NCI-H2196 (cell line): ENCODE measurements around the gene ASAH2B.
"Not testable (repeated sequence)": the region's sequence is repeated elsewhere in the genome, so short reads cannot be mapped to it uniquely, and the experiment has no call there.

ENCODE experiments used
- DNase-seq: peaks from one replicate; lab custom pipeline; 2025; ENCODE audit not compliant: unreplicated experiment; lab: John Stamatoyannopoulos, UW

The ASAH2B gene

DNA sequence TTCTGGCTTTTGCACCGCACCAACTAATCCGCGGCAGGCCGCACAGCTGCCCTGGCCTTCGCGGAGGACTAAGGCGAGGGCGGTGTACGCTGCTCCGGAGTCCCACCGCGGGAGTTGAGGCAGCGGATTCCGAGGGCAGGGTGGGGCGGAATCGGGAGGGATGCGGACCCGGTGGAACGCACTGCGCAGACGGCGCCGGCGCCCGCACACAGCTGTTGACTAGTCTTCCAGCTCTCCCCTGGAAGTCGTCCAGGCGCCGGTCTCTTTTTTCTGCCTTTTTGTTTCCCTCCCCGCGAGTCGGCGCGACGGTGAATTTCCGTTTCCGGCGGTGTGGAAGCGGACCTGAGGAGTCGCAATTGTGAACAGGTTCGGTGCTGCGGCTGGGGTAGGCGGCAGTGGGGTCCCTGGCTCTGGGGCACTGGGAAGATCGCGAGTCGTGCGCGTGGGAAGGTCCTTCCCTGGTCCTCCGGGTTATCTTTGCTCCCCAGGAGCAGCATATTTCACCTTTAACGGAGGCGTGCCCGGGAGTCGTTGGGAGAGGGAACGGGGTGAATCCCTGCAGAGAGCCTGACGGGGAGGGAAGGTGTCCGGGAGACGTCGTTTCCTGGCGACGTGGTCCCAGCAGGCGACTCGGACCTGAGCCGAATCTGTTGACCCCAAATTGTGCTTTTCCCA is at the start of gene ASAH2B:
Gene ASAH2B (plus strand): TSS at position 319 of the 675 bp plus-strand sequence. CDS start 5,195 bp downstream, outside the sequence.
- peak; percentile 69 for DNase-seq

DNA sequence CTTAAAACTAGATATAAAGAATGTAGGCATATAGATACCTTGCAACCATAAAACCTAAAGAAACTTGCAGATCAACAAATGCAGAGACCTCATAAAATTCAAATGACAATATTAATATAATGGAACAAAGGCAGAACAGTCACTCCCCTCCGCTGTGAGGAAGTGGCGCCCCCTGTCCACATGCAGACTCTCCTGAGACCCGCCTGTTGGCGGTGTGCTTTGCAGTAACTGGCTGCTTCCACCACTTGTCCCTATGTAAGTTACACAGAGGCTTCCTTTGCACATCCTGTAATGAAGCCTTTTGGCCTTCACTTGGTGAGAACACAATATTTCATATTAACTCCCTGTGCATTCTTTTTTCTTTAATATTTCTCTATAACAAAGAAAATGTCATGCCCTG is 41.9 kb upstream of the ASAH2B start:
- not testable (repeated sequence) for DNase-seq

DNA sequence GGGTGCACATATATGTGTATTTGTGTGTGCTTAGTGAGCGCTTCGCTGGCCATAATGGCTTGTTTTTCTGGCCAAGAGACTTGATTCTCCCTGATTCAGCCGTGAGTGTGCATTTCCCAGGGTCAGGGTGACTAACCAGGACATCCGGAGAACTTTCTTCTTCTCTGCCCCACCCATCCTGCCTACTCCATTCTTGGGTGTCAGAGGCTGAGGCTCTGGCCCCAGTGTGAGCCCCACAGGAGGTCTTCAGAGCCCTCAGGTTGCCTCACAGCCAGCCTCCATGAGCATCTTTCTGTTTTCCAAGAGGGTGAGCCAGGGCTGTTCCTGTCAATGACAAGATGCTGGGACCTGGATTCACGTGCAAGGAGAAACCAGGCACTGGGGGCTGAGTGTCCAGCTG is 37.8 kb upstream of the ASAH2B start:
- not testable (repeated sequence) for DNase-seq

DNA sequence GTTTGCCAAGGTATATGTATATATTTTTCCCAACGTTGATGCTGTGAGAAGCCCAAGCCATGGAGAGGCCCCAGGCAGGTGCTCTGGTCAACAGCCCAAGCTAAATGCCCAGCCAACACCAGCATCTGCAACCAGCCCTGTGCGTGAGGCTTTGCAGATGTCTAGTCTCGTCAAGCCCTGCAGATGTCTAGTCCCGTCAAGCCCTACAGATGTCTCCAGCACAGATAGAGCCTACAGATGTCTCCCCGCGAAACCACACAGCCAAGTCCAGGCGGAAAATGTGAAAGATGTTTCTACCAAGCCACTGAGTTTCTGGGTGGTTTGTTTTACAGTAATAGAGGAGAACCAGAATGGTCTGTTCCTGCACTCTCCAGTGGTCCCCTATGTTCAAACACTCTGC is 36.7 kb upstream of the ASAH2B start:
- DNase-seq = not testable (repeated sequence)

DNA sequence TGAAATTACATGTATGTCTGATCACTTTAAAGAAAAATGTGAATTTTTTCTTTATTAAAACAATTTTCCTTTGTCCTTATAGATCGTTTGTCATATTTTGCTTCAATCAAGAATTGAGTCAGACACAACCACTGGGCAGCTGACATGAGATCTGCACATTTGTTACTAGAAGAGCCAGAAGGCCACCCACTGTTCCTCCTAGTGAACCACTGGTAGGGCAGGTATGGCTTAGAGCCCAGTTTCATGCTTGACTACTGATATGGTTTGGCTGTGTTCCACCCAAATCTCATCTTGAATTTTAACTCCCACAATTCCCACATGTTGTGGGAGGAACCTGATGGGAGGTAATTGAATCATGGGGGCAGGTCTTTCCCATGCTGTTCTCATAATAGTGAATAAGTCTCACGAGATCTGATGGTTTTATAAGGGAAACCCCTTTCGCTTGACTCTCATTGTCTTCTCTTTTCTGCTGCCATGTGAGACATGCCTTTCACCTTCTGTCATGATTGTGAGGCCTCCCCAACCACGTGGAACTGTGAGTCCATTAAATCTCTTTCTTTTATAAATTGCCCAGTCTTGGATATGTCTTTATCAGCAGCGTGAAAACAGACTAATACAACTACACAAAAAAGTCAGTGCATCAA is 35.2 kb upstream of the ASAH2B start:
- not testable (repeated sequence) for DNase-seq

DNA sequence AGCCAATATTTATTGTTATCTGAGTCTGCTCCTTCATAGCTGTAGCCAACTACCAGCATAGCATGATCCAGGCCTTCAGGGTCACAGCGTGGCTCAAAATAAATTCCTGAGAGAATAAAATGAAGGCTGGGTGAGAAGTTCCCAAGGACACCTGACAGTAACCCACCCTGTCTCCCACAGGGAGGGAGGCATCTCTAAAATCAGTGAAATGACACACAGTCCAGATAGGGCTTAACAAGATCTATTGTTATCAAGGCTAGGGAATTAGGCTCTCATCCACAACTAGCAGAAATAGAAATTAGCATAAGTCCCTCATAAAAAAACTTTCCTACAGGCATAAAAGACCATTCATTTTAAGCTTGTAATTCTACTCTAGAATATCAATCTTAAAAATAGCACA is 33.7 kb upstream of the ASAH2B start:
- DNase-seq = not testable (repeated sequence)

DNA sequence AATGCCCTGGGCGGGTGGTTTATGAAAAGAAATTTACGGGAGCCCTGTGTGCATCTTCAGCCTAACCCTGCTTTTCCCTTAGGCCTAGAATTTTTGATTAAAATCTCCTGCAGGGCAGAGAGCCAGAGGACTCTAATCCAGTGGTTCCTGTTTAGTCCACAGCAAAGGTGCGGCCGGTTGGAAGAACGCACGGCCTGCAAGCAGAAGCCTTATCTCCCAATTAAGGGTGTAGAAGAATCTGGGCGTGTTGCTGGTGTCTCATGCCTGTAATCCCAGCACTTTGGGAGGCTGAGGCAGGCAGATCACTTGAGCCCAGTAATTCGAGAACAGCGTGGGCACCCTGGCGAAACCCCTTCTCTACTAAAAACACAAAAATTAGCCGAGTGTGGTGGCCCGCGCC is 29.5 kb upstream of the ASAH2B start:
- not testable (repeated sequence) for DNase-seq

DNA sequence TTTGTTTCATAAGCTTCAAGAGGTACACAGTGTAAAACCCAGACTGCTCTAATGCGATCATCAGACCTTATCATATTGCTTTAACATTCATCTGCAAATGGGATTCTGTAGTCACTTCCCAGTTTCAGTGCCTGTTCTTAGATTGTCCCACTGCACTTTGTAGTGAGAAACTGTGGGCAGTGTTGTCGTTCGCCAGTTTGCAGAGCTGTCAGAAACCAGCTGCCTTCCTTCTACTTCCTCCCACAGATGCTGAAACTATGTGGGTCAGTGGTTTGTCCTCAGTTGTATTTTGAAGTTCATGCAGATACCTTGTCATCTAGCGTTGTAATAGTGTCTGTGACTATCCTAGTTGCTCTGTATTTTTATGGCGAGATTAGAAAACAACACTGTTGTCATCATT is 15.9 kb upstream of the ASAH2B start:
- DNase-seq = not testable (repeated sequence)

DNA sequence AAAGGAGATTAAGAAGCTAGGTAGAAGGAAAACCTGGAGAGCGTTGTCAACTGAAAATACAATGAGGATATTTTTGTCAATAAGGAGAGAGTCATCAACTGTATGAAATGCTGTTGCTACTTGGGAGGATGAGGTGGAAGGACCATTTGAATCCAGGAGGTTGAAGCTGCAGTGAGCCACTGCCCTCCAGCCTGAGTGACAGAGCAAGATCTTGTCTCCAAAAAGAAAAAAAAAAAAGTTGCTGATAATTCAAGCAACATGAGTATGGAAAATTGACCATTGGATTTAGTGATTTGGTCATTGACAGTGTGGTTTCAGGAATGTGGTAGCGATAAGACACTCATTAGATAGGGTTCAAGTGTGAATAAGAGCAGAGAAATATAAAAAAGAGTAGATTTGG is 11.6 kb upstream of the ASAH2B start:
- DNase-seq = not testable (repeated sequence)

DNA sequence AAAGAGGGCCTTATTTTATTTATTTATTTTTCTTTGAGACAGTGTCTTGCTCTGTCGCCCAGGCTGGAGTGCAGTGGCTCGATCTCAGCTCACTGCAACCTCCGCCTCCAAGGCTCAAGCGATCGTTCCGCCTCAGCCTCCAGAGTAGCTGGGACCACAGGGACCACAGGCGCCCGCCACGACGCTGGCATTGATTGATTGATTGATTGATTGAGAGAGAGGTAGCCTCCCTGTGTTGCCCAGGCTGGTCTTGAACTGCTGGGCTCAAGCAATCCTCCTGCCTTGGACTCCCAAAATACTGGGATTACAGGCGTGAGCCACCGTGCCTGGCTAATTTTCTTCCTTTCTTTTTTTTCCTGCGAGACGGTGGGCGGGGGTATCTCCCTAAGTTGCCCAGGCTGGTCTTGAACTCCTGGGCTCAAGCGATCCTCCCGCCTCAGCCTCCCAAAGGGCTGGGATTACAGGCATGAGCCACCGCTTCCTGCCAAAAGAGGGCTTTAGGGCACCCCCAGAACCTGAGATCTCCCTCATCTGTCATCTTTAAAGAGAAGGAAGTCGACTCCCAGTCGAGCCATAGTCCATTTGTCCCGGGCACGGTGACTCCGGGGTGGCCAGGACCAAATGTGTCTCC is 634 bp upstream of the ASAH2B start:
- not testable (repeated sequence) for DNase-seq

DNA sequence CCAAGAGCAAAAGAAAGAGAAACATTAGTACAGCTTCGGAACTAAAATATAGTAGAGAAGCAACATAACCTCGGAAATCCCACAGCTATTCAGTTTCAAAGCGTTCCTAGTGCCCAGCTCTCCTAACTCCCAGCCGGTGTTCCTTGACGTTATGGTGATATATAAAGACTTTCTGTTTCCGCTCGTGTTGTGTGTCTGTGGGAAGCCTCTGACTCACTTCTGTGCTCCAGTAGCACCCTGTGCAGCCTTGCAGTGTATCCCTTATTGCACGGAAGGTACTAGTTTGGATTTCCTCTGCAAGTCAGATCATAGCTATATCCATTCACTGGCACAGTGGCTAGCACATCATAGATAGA is 535 bp downstream of the ASAH2B start:
- peak; percentile 13 for DNase-seq

DNA sequence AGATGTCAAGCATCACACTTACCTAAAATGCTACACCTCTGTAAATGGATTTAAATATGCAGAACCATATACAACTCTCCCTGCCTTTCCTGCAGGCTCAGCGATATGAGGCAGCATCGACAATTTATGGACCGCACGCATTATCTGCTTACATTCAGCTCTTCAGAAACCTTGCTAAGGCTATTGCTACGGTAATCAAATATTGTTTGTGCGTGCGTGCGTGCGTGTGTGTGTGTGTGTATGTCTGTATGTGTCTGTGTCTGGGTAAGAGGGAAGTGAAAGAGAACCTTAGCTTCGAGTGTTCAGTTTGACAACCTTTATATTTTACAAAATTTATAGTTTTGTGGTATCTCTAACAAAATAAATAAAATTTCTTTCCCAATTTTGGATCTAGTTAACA is 3.1 kb downstream of the ASAH2B start:
- DNase-seq = not testable (repeated sequence)

DNA sequence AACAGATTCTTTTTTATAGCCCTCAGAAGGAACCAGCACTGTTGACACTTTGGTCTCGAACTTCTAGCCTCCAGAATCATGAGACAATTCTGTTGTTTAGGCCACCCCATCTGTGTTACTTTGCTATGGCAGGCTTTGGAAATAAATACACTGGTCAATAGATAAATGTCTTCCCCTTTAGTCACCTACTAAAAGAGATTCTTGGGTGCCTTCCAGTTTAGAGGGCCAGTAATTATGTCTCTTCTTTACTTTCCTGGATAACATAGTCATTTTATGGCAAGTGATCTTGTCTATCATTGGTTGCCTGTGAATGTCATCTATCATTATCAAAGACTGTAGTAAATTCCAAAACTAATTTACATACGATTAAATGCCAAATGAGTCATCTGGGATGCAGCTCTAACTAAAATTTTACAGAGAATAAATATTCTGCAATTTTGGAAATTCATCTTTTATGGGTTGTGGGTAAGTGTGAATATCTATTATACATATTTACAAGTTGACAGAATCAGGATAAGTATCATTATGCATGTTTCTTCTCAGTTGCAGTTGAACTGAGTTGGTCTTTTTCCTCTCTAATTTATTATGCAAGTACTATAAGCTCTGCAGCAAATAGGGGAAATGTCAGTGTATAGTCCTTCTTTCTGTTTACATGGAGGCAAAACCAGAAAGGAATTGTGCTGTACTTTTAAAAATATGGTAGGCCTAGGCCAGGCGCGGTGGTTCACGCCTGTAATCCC is 27.2 kb downstream of the ASAH2B start:
- not testable (repeated sequence) for DNase-seq

DNA sequence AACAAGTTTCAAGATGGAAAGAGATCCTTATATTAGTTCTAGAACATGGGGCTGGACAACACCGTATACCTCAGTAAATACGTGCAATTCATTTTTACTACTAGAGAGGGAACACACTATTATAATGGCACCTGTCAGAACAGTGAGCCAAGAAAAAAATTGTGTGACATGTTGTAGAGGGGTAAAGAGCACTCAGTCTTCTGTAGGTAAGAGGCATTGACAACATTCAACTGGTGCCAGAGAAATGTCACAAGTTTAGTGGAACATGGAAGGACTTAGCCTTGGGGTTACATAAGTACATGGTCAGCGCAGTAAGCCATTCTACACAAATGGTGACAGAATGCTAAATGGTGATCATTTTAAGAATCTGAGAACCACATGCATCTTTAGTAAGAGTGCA is 32.3 kb downstream of the ASAH2B start:
- not testable (repeated sequence) for DNase-seq

DNA sequence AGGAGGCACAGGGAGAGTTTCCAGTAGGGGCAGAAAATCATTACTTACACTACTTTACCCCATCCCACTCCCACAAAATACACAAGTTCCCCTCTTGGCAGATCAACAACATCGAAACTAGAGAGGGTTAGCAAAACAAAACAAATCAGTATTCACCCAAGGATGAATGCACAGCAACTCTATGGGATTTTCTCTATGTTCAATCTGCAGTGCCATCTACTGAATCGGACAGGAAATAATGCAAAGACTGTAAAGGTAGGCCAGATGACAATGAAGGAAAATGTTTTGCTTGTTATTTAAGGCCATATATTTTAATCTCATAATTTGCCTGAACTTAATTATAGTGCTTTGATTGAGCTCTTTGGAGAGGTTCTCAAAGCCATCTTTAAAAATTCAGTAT is 35.1 kb downstream of the ASAH2B start:
- DNase-seq = not testable (repeated sequence)

DNA sequence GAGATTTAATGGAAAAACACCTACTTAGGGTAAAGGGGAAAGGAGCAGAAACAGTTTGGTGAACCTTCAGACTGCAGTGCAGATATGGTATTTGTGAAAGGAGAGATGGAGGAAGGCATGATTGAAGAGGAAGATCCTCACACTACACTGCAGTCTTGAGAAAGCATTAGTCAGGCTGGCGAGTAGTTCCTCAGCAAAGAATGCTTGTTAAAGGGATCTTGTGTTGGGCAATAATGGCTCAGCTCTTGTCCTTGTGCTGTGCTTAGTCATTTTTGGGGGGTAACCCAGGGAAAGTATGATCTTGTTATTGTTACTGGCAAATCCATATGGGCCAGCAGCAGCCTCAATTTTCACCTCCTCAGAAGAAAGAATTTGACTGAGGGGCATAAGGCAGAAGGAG is 40.3 kb downstream of the ASAH2B start:
- DNase-seq = not testable (repeated sequence)

DNA sequence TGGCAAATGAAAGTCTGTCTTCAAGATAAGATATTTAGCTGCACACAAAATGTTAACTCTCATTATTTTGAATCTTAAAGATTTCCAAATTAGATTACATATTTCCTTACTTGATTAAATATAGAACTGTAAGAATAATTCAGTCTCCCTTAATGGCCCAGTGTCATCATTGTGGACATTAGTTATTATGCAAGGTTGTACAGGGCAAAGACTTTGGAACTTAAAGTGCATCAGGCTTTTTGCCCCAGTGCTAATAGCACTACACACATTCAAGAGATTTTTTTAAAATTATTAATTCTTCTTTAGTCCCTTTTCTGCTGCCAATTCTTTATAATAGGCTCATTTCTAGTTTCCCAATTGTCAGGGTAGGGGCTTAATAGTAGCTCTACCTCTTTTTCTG is 42.3 kb downstream of the ASAH2B start:
- DNase-seq = not testable (repeated sequence)

DNA sequence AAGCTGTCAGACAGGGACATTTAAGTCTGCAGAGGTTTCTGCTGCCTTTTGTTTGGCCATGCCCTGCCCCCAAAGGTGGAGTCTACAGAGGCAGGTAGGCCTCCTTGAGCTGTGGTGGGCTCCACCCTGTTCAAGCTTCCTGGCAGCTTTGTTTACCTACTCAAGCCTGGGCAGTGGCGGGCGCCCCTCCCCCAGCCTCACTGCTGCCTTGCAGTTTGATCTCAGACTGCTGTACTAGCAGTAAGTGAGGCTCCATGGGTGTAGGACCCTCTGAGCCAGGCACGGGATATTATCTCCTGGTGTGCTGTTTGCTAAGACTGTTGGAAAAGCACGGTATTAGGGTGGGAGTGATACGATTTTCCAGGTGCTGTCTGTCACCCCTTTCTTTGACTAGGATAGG is 48.2 kb downstream of the ASAH2B start:
- DNase-seq = not testable (repeated sequence)

DNA sequence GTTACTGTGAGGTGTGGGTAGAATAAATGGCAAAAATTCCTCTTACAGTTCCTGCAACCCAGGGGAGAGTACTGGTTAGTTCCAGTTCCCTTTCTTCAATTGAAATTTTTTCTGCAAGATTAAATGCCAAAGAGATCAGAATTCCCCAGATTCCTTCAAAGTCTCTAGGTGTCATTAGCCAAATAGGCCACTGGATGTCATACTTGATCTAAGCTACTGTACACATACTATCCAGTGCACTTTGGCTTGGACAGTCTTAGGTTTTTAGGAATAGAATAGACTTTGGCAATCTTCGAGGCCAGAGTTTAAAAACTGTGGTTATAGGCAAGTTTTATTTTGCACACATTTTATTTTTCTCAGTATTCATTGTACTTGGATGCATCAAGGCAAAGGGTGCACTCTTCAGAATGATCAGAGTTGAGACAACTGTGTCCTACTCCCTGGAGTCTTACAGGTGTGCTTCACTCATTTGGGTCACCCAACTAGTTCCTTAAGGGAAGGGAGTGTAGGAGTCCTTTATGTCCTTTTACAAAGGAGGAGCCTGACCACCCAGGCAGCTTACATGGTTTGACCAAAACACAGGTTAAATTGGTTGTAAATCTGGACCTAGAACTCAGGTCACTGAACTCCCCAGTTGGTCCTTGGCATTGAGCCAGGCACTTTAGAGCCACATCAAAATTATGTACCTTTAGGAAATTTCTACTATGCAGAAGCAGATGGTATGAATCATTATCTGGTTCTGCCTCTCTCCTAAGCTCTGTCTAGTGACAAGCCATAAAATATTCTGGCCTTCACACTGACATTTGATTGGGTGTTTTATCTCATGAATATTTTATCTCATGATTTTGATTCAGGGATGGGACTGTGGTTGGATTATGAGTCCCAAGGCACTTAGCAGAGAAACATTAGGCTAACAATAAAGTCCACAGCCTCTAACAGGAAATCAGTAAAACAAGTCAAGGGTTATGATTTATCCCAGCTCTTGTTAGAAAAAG is 49.5 kb downstream of the ASAH2B start:
- DNase-seq = no peak

DNA sequence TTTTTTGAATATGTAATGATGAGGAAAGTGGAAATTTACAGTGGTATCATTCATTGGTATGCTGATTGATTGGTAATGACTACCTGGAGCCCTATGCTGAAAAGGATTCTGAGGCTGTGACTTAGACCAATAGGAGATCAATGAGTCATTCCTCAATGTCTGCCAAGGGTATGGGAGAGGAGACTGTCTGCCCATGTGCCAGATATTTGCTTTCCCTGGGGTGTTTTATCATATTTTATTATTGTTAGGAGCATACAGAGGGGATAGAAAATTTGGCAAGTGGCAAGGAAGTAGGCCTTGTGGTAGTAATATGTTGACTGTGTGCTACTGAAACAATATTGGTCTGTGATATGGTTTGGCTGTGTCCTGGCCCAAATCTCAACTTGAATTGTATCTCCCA is 54.8 kb downstream of the ASAH2B start:
- no peak for DNase-seq
